Activated T-cell treated with anti-CD3 and anti-CD28 coated beads for 24 hours (primary cell): ENCODE measurements around the gene PLA2G6.
"Not testable (repeated sequence)": the region's sequence is repeated elsewhere in the genome, so short reads cannot be mapped to it uniquely, and the experiment has no call there.

Experiments used
- DNase-seq: peaks from one replicate; pipeline ENCODE4 v3.0.0-alpha.2; 2020; ENCODE audit warnings: low read depth

The PLA2G6 gene

DNA sequence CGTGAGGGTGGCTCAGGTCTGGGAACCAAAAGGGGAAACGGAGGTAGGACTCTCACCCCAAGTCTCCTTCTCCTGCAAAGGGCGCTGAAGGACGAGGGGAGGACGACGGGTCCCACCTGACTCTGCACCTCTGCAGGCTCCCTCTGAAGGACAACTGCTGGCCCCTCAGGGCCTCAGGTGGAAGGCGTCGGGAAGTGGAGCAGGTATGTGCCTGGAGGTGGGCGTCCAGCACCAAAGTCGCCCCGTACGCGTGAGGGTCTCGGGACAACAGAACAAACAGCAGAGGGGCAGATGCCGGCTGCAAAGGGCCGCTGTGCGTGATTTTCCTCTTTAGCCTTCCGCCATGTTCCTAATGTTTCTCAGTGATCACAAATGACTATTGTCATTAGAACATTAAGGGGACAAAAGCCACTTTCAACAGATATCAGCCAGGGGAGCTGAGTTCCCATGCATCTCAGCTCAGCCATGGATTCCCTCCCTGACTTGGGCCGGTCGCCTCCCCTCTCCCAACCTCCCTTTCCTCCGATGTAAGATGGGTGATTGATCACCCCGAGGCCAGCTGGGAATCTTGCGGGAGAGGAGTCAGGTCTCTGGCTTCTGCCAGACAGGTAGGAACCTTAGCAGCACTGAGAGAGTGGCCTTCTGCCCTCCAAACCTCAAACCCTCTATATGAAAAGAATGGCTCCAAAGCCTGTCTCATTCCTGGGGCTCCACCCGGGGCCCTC, 98.5 kb downstream of the PLA2G6 start:
- DNase-seq, result no peak

GRCh38 chr22:38081941-38082828, 99.4 kb downstream of the PLA2G6 start:
- no peak for DNase-seq

DNA sequence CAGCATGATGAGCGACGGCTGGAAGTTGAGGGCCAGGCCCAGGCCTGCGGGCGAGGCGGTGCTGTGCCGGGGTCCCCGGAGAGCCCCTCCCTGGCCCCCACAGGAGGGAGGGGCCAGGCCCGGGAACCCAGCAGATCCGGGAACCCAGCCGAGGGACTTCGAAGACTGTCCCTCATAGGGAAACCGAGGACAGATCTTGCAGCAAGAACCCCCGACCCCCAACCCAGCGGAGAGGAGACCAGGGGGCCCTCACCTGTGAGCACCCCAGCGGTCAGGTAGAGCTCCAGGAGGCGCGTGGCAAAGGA, 100.0 kb downstream of the PLA2G6 start:
- DNase-seq, result no peak

DNA sequence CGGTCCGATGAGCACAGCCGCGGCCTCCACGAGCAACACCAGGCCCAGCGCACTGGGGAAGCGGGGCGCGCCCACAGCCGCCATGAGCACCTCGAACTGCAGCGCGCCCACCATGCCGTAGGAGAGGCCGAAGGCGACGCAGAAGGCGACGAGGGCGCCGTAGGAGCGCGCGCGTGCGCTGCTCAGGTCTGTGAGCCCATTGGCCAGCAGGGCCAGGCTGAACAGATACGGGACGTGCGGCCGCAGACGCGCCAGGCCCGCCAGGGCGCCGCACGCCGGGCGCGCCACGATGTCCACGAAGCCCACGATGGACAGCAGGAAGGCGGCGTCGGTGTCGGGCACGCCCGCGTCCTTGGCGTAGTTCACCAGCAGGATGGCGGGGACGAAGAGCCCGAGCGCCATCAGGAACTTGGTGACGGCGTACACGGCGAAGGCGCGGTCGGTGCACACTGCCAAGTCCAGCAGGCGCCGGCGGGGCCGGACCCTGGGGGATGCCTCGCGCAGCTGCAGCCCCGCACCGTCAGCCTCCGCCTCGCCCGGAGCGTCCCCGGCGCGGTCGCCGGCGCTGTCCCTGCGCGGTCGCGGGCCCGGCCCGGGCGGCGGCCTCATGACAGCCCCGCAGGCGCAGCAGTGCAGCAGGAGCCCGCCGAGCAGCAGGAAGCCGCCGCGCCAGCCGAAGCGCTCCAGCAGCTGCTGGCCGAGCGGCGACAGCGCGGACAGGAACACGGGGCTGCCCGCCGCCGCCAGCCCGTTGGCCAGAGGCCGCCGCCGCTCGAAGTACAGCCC, 100.6 kb downstream of the PLA2G6 start:
- DNase-seq, result no peak

DNA sequence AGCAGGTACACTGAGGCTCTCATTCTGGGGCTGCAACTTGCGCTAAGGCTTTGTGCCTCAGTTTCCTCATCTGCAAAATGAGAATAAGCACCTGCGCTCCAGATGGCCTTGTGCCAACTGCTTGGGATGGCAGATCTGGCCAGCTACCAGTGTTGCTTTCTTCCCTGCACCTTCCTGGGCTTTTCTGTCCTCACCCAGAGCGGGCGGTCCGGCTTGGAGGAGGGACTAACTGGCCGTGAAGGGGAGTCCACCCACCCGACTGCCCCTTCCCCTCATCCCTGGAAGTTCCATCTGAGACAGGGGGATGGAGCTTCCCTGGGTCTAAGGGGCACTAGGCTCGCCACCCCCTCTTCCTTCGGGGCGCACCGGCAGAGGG, 101.2 kb downstream of the PLA2G6 start:
- no peak for DNase-seq

- DNase-seq, result no peak
Measured at GRCh38 chr22:38079804-38080203, 101.8 kb downstream of the PLA2G6 start.

GRCh38 chr22:38079208-38079607, 102.4 kb downstream of the PLA2G6 start:
- DNase-seq, result not testable (repeated sequence)

- DNase-seq, result no peak
Measured at GRCh38 chr22:38078046-38078840, 103.4 kb downstream of the PLA2G6 start.

GRCh38 chr22:38077595-38077994, 104.0 kb downstream of the PLA2G6 start:
- no peak for DNase-seq

- DNase-seq, result no peak
Measured at GRCh38 chr22:38077096-38077495, 104.5 kb downstream of the PLA2G6 start.

GRCh38 chr22:38075961-38076360, 105.7 kb downstream of the PLA2G6 start:
- no peak for DNase-seq

DNA sequence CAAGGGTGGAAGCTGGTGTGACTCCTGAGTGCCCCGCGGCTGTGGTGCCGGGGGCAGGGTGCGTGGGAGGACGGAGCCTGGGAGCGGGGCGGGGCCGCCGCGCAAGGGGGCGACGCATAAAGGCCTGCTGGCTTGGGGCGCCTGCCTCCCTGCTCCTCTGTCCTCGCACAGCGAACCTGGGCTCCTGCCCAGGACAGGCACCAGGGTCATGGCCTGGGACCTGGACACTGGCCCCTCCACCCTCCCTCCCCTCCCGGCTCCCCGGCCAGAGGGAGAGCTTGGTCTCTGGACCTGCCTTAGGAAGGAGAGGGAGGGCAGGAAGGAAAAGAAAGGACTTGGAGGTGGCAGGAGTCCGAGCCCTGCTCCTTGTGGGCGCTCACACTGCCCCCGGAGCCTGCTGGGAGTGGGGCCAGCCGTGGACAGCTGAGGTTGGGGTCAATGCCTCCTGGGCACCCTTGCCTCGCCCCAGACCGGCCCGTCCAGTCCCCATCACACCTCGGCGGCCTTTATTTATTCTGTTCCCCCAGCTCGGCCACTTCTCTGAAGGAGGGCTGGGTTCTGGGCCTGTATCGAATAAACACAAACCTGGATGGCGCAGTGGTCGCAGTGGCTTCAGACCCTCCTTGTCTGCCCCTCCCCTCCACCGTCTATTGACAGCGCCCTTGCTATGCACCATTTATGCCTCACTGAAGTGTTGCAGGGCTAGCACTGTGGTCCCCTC, 106.4 kb downstream of the PLA2G6 start:
- no peak for DNase-seq

- DNase-seq, result no peak
Measured at GRCh38 chr22:38074181-38075104, 107.2 kb downstream of the PLA2G6 start.

GRCh38 chr22:38073150-38074130, 108.2 kb downstream of the PLA2G6 start:
- no peak for DNase-seq

- no peak for DNase-seq
Measured at GRCh38 chr22:38072322-38073149, 109.1 kb downstream of the PLA2G6 start.

DNA sequence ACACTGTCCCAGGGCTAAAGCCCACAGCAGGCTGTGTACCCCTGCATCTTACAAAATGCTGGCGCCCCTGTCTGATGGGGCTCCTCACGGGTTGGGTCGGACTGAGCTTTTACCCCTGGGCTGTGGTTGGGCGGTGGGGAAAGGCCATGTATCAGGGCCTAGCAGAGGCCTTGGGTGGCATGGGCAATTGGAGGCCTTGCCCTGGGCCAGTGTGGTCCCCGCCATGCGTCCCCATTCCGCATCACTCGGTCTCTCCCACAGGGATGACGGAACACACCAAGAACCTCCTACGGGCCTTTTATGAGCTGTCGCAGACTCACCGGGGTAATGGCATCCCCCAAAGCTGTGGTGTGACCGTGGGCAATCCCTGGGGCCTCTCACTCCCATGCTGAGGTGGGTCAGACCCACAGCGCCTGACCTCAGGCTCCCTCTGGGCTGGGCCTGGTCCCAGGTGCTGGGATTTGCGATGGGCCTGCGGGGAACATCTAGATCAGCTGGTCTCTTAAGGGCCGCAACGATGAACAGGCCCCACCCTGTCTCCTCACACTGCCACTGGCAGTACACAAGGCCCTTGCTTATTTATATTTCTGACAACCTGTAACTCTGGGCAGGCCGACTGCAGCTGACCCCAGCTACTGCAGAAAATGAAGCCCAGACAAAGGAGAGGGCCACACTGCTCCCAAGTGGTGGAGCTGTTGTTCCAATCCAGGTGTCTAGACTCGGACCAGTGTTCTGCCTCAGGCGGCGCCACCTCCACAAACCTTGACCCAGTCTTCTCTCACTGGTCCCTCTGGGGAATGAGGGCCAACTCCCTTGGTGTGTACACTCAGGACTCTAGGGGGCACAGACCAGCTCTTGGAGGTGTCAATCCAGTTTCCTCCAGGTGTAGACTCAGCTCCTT, 110.0 kb downstream of the PLA2G6 start:
- DNase-seq, result no peak
